Limb (tissue), 2 donors: ENCODE data around the gene ISLR2.
"Not testable (repeated sequence)": the region's sequence is repeated elsewhere in the genome, so short reads cannot be mapped to it uniquely, and the experiment has no call there.

Experiments
- DNase-seq, 2 donors: peaks; one replicate each; pipeline ENCODE4 v3.0.0-alpha.2; 2016; ENCODE audit errors: extremely low spot score in 2 of 2

ISLR2 gene

GRCh38 chr15:74155766-74156417 lies 25.5 kb downstream of the ISLR2 start:
- DNase-seq = no peak

GRCh38 chr15:74156678-74157411 lies 26.5 kb downstream of the ISLR2 start:
- peak; percentile 59 to 72 for DNase-seq

GRCh38 chr15:74157868-74158827 lies 27.8 kb downstream of the ISLR2 start:
- no peak for DNase-seq

GRCh38 chr15:74158855-74159650 lies 28.7 kb downstream of the ISLR2 start:
- no peak for DNase-seq

- DNase-seq = no peak
Observed at GRCh38 chr15:74159773-74160172, 29.4 kb downstream of the ISLR2 start.

- DNase-seq = not testable (repeated sequence)
Observed at GRCh38 chr15:74160390-74160789, 30.0 kb downstream of the ISLR2 start.

GRCh38 chr15:74162195-74162536 lies 31.8 kb downstream of the ISLR2 start:
- not testable (repeated sequence) for DNase-seq

- no peak for DNase-seq
Observed at GRCh38 chr15:74165461-74165860, 35.1 kb downstream of the ISLR2 start.

- DNase-seq = no peak
Observed at GRCh38 chr15:74167891-74168331, 37.5 kb downstream of the ISLR2 start.

- no peak for DNase-seq
Observed at GRCh38 chr15:74168711-74169126, 38.3 kb downstream of the ISLR2 start.

- DNase-seq = no peak
Observed at GRCh38 chr15:74170071-74170844, 39.9 kb downstream of the ISLR2 start.

- peak in 1 of 2 donors; percentile 28 for DNase-seq
Observed at GRCh38 chr15:74170875-74171578, 40.6 kb downstream of the ISLR2 start.

GRCh38 chr15:74171965-74172541 lies 41.7 kb downstream of the ISLR2 start:
- DNase-seq = no peak

- DNase-seq = peak; percentile 73 to 74
Observed at GRCh38 chr15:74172701-74173379, 42.5 kb downstream of the ISLR2 start.

- DNase-seq = peak; percentile 76 to 91
Observed at GRCh38 chr15:74173380-74174218, 43.2 kb downstream of the ISLR2 start, which contains the start of gene ISLR. Gene ISLR (plus strand): TSS chr15:74173710. CDS start chr15:74174859, 1,149 bp downstream.

GRCh38 chr15:74174219-74174957 lies 44.0 kb downstream of the ISLR2 start:
- DNase-seq = peak; percentile 82 to 88

- DNase-seq = no peak
Observed at GRCh38 chr15:74174958-74175253, 44.5 kb downstream of the ISLR2 start.
